Measurements from ENCODE around the gene CPT1C.

The CPT1C gene

DNA sequence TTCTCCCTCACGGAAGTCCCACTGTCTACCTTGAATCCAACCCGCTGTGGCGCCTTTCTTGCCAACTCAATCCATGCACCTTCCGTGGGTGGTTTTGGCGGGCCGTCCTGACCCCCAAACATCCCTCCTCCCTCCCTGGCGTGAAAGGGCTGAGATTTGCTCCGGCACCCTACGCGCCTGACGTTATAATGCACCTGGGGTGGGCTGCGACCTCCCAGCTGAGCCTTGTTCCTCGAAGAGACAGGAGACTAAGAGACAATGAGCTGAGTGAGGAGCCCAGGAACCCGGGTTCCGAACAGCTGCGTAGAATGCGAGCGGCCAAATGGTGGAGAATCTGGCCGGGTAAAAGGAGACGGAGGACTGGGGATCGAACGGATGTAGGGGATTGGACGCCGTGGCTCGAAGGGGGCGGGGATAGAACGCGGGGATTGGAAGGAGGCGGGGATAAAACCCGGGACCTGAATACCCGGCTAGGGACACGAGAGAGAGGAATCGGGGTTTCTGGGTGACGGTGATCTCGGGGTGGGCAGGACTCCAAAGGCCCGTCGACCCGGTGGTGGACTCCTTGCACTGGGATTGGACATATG, at the start of gene CPT1C:
TSS of gene CPT1C (plus strand) at position 461 of the 587 bp plus-strand sequence. CDS start 1,137 bp downstream, outside the sequence.
- H3K36me3 Mint-ChIP-seq: peaks cover 20% of the 10 kb centered on the region
- peak; percentile 77 for DNase-seq
- no peaks in the 10 kb centered on the region for H3K9me3 Mint-ChIP-seq
- H3K27me3 Mint-ChIP-seq: peaks cover 46% of the 10 kb centered on the region
- peaks cover 35% of the 10 kb centered on the region for H3K4me1 Mint-ChIP-seq
- CTCF ChIA-PET: interaction anchor here (0.9 kb wide), 1 partner anchor 60 kb away, joined by 3 read pairs; no protein-coding TSS in a partner anchor
- H3K27ac Mint-ChIP-seq: no peak within 1 kb of the TSS
- H3K4me3 Mint-ChIP-seq: peak within 1 kb of the TSS; percentile 75

DNA sequence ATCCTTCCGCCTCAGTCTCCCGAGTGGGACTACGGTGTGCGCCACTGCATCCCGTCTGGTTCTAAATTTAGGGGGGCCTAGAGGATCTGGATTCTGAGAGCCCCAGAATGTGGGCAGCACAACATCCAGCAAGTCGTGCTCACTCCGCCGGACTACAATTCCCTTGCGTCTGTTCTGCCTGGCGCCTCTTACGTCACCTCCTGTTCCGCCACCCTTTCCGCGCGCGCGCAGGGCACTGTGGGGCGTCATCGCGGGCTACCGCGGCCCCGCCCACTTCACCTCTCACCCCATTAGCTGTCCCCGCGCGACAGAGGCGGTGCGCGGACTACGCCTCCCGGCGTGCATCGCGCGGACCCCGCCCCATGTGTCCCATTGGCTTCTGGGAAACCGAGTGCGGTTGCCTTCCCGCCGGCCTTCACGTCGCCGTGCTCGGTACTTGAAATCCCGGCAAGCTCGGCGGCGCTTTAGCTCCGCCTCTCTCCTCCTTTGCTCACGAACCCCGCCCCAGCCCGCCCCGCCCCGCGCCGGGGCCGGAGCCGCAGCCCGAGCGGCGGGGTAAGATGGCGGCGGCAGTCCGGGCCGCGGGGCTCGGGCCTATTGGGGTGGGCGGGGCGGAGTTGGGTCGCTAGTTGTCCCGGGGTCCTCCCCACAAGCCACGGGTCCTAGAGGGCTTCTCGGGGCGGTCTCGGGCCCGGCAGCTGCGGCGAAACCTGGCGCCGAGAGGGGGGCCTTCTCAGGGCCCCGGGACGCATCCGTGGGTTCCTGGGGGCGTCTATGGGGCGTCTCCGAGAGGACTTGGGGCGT, 49.0 kb upstream of the CPT1C start, which contains the start of gene SCAF1:
TSS of gene SCAF1 (plus strand) at position 522 of the 804 bp plus-strand sequence. CDS start 2,818 bp downstream, outside the sequence.
- peaks cover 64% of the 10 kb centered on the region for H3K4me1 Mint-ChIP-seq
- CTCF ChIA-PET: interaction anchor here (0.6 to 2.7 kb wide), 3 partner anchors 23 to 71 kb away, joined by 3 to 10 read pairs (median 4); partner anchors contain the start of gene PRMT1

DNA sequence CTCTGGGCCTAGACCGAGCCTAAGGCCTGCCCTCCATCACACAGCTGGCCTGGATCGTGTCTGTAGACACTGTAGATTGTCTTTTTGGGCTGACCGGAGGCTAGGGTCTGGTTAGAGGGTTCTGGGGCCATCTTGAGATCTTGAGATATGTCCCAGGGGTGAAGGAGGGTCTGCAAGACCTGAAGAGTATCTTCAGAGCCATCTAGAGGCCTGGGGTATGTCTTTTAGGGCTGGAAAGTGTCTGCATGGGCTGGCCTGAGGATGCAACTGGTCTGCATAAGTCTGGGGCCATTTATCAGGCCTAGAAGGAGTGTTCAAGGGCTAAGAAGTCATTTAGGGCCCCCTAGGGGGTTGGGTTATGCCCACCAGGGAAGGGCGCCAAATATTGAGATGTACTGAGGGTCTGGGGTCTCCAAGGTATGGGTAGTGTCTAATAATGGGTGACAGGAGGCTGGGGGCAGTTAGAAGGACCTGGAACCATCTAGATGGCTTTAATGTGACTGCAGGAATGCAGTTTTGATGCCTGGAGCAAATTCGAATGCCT, 48.4 kb upstream of the CPT1C start:
- Mint-ChIP-seq H3K27me3 (peaks cover 14% of the 10 kb centered on the region), H3K27ac (peak overlapping the region; percentile 90), H3K9me3 (no peaks in the 10 kb centered on the region), H3K36me3 (peaks cover 17% of the 10 kb centered on the region), H3K4me1 (peaks cover 62% of the 10 kb centered on the region), H3K4me3 (peak overlapping the region; percentile 87)
- CTCF ChIA-PET: interaction anchor here (1.0 kb wide), 1 partner anchor 22 kb away, joined by 4 read pairs; no protein-coding TSS in a partner anchor
- no peak for DNase-seq

More for the DNA sequence above, 49.0 kb upstream of the CPT1C start, which contains the start of gene SCAF1:
- DNase-seq: peak; percentile 99
- H3K4me3 Mint-ChIP-seq: peak within 1 kb of the TSS; percentile 87
- H3K9me3 Mint-ChIP-seq: no peaks in the 10 kb centered on the region
- peak within 1 kb of the TSS; percentile 98 for H3K27ac Mint-ChIP-seq
- peaks cover 12% of the 10 kb centered on the region for H3K36me3 Mint-ChIP-seq
- peaks cover 14% of the 10 kb centered on the region for H3K27me3 Mint-ChIP-seq

DNA sequence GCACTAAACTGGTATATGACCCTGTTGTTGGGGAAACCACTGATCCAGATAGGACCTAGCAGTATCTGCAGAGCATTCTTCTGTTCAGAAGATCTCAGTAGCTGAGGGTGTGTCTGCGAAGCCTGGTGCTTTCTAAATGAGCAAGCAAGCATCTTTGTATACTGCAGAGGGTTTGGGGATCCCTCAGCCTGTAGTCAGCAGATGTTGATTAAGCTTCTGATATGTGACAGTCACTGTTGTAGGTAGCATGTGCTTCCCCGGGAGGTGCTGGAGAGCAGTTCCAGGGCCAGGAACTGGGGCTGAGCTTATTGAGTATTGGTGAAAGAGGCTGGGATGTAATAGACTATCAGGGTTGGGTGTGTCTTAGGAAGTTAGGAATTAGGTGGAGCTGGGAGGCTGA, 47.5 kb upstream of the CPT1C start:
- peaks cover 9% of the 10 kb centered on the region for H3K27me3 Mint-ChIP-seq
- peak overlapping the region; percentile 90 for H3K27ac Mint-ChIP-seq
- CTCF ChIA-PET: interaction anchor here (1.1 kb wide), 1 partner anchor 29 kb away, joined by 3 read pairs; no protein-coding TSS in a partner anchor
- peaks cover 17% of the 10 kb centered on the region for H3K36me3 Mint-ChIP-seq
- H3K4me3 Mint-ChIP-seq: peak overlapping the region; percentile 87
- DNase-seq: no peak
- H3K4me1 Mint-ChIP-seq: peaks cover 53% of the 10 kb centered on the region
- no peaks in the 10 kb centered on the region for H3K9me3 Mint-ChIP-seq

DNA sequence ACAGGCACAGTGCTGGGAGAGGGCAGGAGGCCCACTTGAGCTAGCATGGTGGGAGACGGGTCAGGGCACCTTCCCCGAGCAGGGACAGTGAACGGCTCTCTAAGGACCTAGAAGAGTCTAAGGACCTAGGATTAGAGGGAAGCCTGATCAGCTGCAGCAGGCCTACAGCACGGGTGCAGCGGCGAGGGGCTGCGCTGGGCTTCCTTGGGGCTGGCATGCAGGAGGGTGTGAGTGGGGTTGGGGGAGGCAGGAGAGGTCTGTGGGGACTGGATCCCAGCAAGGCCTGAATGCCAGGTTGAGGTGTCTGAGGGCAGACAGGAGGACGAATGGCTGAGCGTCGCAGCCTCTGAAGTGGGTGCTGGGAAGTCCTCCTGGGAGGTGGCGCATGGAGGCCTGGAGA, 45.3 kb upstream of the CPT1C start:
- H3K4me3 Mint-ChIP-seq: no peak overlapping the region

GRCh38 chr19:49645995-49646394, 44.9 kb upstream of the CPT1C start:
- Mint-ChIP-seq H3K36me3 (peaks cover 23% of the 10 kb centered on the region), H3K27ac (peak overlapping the region; percentile 14), H3K4me3 (no peak overlapping the region), H3K4me1 (peaks cover 32% of the 10 kb centered on the region), H3K9me3 (no peaks in the 10 kb centered on the region), H3K27me3 (no peaks in the 10 kb centered on the region)
- no peak for DNase-seq
- CTCF ChIA-PET: interaction anchor here (0.9 kb wide), 1 partner anchor 21 kb away, joined by 3 read pairs; no protein-coding TSS in a partner anchor

More for the DNA sequence above, 45.3 kb upstream of the CPT1C start:
- no peak for DNase-seq
- Mint-ChIP-seq H3K4me1 (peaks cover 36% of the 10 kb centered on the region), H3K9me3 (no peaks in the 10 kb centered on the region), H3K27me3 (no peaks in the 10 kb centered on the region), H3K27ac (no peak overlapping the region), H3K36me3 (peaks cover 23% of the 10 kb centered on the region)
- CTCF ChIA-PET: interaction anchor here (0.6 to 0.9 kb wide), 2 partner anchors 16 to 21 kb away, joined by 3 read pairs; no protein-coding TSS in a partner anchor

- Mint-ChIP-seq H3K36me3 (peaks cover 23% of the 10 kb centered on the region), H3K27me3 (no peaks in the 10 kb centered on the region), H3K4me1 (peaks cover 30% of the 10 kb centered on the region), H3K27ac (no peak overlapping the region), H3K9me3 (no peaks in the 10 kb centered on the region), H3K4me3 (no peak overlapping the region)
- no peak for DNase-seq
- CTCF ChIA-PET: no interaction called here
These were observed 44.3 kb upstream of the CPT1C start for GRCh38 chr19:49646586-49646985.

DNA sequence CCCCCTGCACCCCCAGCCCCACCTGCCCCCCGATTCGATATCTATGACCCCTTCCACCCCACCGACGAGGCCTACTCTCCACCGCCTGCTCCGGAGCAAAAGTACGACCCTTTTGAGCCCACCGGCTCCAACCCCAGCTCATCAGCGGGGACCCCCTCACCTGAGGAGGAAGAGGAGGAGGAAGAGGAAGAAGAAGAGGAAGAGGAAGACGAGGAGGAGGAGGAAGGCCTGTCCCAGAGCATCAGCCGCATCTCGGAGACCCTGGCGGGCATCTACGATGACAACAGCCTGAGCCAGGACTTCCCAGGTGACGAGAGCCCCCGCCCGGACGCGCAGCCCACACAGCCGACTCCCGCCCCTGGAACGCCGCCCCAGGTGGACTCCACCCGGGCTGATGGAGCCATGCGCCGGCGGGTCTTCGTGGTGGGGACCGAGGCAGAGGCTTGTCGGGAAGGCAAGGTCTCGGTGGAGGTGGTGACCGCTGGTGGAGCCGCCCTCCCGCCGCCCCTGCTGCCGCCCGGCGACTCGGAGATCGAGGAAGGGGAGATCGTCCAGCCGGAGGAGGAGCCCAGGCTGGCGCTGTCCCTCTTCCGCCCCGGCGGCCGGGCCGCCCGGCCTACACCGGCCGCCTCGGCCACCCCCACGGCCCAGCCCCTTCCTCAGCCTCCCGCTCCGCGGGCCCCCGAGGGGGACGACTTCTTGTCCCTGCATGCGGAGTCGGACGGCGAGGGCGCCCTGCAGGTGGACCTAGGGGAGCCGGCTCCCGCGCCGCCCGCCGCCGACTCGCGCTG, 39.7 kb upstream of the CPT1C start:
- CTCF ChIA-PET: no interaction called here
- H3K9me3 Mint-ChIP-seq: no peaks in the 10 kb centered on the region
- H3K4me3 Mint-ChIP-seq: no peak overlapping the region
- H3K4me1 Mint-ChIP-seq: peaks cover 3% of the 10 kb centered on the region
- H3K27me3 Mint-ChIP-seq: no peaks in the 10 kb centered on the region
- no peak overlapping the region for H3K27ac Mint-ChIP-seq
- no peak for DNase-seq
- H3K36me3 Mint-ChIP-seq: peaks cover 36% of the 10 kb centered on the region

- H3K4me3 Mint-ChIP-seq: no peak overlapping the region
- H3K27ac Mint-ChIP-seq: no peak overlapping the region
- no peaks in the 10 kb centered on the region for H3K27me3 Mint-ChIP-seq
- peaks cover 38% of the 10 kb centered on the region for H3K36me3 Mint-ChIP-seq
- DNase-seq: no peak
- CTCF ChIA-PET: no interaction called here
- no peaks in the 10 kb centered on the region for H3K4me1 Mint-ChIP-seq
- H3K9me3 Mint-ChIP-seq: no peaks in the 10 kb centered on the region
These were observed 38.9 kb upstream of the CPT1C start for GRCh38 chr19:49651820-49652550.

GRCh38 chr19:49652551-49653465, 38.1 kb upstream of the CPT1C start:
- Mint-ChIP-seq H3K4me3 (no peak overlapping the region), H3K9me3 (no peaks in the 10 kb centered on the region), H3K27ac (no peak overlapping the region), H3K4me1 (no peaks in the 10 kb centered on the region), H3K27me3 (no peaks in the 10 kb centered on the region), H3K36me3 (peaks cover 38% of the 10 kb centered on the region)
- CTCF ChIA-PET: no interaction called here
- no peak for DNase-seq

DNA sequence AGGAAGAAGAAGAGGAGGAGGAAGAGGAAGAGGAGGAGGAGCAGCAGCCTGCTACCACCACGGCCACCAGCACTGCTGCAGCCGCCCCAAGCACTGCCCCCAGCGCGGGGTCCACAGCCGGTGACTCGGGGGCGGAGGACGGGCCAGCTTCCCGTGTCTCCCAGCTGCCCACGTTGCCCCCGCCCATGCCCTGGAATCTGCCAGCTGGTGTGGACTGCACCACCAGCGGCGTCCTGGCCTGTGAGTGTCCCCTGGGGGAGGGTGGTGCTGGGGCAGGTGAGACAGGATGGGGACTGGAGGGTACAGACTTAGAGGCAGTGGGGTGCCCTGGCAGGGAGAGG, 37.5 kb upstream of the CPT1C start:
- Mint-ChIP-seq H3K9me3 (no peaks in the 10 kb centered on the region), H3K36me3 (peaks cover 39% of the 10 kb centered on the region), H3K4me3 (no peak overlapping the region), H3K27ac (no peak overlapping the region), H3K27me3 (no peaks in the 10 kb centered on the region), H3K4me1 (no peaks in the 10 kb centered on the region)
- no peak for DNase-seq
- CTCF ChIA-PET: no interaction called here

GRCh38 chr19:49654581-49654980, 36.3 kb upstream of the CPT1C start:
- CTCF ChIA-PET: no interaction called here
- H3K4me3 Mint-ChIP-seq: no peak overlapping the region
- no peak for DNase-seq
- no peaks in the 10 kb centered on the region for H3K9me3 Mint-ChIP-seq
- H3K27ac Mint-ChIP-seq: no peak overlapping the region
- no peaks in the 10 kb centered on the region for H3K4me1 Mint-ChIP-seq
- H3K36me3 Mint-ChIP-seq: peaks cover 36% of the 10 kb centered on the region
- no peaks in the 10 kb centered on the region for H3K27me3 Mint-ChIP-seq

Measured in activated naive CD4-positive, alpha-beta T cell treated with anti-CD3 and anti-CD28 coated beads, Interleukin-2, amount 10 ng/mL, durations not matched to agents 7 days and 5 days (primary cell).